ENCODE measurements around the gene KLF15.

DNA sequence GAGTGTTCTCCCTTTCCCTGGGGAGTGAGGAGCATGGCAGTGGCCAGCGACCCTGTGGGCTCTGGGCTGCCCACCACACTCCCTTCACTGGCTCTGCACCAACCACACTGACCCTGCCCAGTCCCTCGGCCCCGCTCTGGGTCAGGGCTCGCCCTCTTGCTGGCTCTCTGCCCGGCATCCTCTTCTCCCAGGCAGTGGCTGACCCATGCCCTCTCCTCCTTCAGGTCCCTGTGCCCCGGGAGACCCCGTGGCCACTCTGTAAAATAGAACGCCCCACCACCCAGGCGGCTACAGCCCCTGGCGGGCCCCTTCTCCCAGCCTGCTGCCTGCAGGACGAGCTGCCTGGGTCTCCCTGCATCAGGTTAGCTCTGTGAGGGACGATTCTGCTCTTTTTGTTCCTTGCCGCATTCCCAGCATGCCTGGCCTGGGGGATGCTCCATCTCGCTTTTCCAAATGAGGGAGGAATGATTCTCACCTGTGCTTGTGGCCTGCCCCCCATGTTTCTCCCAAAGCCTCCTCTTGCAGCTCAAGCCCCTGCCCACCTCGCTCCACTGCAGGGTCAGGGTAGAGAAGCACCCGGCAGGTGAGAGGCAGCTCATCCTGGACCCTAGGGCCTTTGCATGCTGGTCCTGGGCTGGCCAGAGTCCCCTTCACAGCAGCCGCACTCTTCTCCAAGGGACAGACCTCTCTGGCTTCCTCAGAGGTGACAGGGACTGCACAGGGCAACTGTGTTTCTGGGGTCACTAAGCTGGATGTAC lies 23.0 kb upstream of the KLF15 start:
- TF ChIP-seq, protein P1, sequence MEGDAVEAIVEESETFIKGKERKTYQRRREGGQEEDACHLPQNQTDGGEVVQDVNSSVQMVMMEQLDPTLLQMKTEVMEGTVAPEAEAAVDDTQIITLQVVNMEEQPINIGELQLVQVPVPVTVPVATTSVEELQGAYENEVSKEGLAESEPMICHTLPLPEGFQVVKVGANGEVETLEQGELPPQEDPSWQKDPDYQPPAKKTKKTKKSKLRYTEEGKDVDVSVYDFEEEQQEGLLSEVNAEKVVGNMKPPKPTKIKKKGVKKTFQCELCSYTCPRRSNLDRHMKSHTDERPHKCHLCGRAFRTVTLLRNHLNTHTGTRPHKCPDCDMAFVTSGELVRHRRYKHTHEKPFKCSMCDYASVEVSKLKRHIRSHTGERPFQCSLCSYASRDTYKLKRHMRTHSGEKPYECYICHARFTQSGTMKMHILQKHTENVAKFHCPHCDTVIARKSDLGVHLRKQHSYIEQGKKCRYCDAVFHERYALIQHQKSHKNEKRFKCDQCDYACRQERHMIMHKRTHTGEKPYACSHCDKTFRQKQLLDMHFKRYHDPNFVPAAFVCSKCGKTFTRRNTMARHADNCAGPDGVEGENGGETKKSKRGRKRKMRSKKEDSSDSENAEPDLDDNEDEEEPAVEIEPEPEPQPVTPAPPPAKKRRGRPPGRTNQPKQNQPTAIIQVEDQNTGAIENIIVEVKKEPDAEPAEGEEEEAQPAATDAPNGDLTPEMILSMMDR (conservative IDR thresholded peaks at IDR 0.05; ENCODE audit: low read depth, low read length), result no peak
- TF ChIP-seq EZH2 (IDR thresholded peaks at IDR 0.05; ENCODE audit: low read length, unreplicated experiment) (no peak), EZH2phosphoT487 (IDR thresholded peaks at IDR 0.05; ENCODE audit: borderline replicate concordance, low read length) (no peak)

Measured in PC-3 (cell line).